GM18511 (cell line): ENCODE data around the gene SYT14.
"Not testable (repeated sequence)": the region's sequence is repeated elsewhere in the genome, so short reads cannot be mapped to it uniquely, and the experiment has no call there.

Experiments
- ATAC-seq: cut with Tn5 transposase; IDR thresholded peaks from one replicate; pipeline ENCODE4 v1.9.1; 2021; ENCODE audit warnings: mild to moderate bottlenecking, moderate library complexity; ENCODE audit not compliant: unreplicated experiment

Gene SYT14

GRCh38 chr1:210195635-210196160, 257.7 kb downstream of the SYT14 start:
- ATAC-seq, result no peak

- not testable (repeated sequence) for ATAC-seq
These were observed 258.2 kb downstream of the SYT14 start for GRCh38 chr1:210196266-210196665.

GRCh38 chr1:210198840-210199239, 260.8 kb downstream of the SYT14 start:
- ATAC-seq, result no peak

GRCh38 chr1:210200124-210200736, 262.2 kb downstream of the SYT14 start:
- ATAC-seq, result no peak

GRCh38 chr1:210201681-210202080, 263.7 kb downstream of the SYT14 start:
- ATAC-seq, result no peak

GRCh38 chr1:210207597-210208450, 269.8 kb downstream of the SYT14 start:
- no peak for ATAC-seq

GRCh38 chr1:210213335-210213734, 275.3 kb downstream of the SYT14 start:
- peak; percentile 49 for ATAC-seq

GRCh38 chr1:210214573-210215409, 276.8 kb downstream of the SYT14 start:
- ATAC-seq, result no peak

GRCh38 chr1:210217482-210217881, 279.5 kb downstream of the SYT14 start:
- ATAC-seq, result no peak

- ATAC-seq, result no peak
These were observed 280.0 kb downstream of the SYT14 start for GRCh38 chr1:210218047-210218446.
